Panc1 (cell line): ENCODE results near the gene SSBP4. TPM values are rescaled to one million over a fixed set of nuclear protein-coding genes. Genes with fewer than 3 reads are reported as not detected.
A peak's percentile ranks its signal among the peaks of the same experiment; 100 is the strongest.

ENCODE experiments used
- ATAC-seq: fragments of 200-7000 bp; cut with Tn5 transposase; 2 replicates; pipeline ENCODE4 v1.9.1; 2020; ENCODE audit warnings: mild to moderate bottlenecking, moderate library complexity
- BruUV-seq: library from RNA; stranded (reverse); fragments of 400-500 nt; replicated peaks from 2 replicates; lab custom pipeline; 2021; lab: Mats Ljungman, UMichigan
- CTCF ChIA-PET: fragments of 300-600 bp; sonication (Branson Sonifier 250); formaldehyde crosslinking; loops from one replicate; lab custom pipeline; 2022; ENCODE audit warnings: antibody characterized with exemption; lab: Charles Lee
- POLR2A ChIA-PET: fragments of 300-600 bp; sonication (Branson Sonifier 250); formaldehyde crosslinking; loops from one replicate; lab custom pipeline; 2022; ENCODE audit warnings: antibody characterized with exemption; lab: Charles Lee
- DNase-seq: peaks from one replicate; pipeline ENCODE4 v3.0.0-alpha.2; 2010; ENCODE audit warnings: low read depth, low spot score
- H3K27ac ChIP-seq: 2 replicates; pipeline ENCODE4 v1.5.1; 2011; ENCODE audit warnings: mild to moderate bottlenecking, low read length, inconsistent platforms
- H3K27me3 ChIP-seq: fragments of 200-500 bp; sonication (Bioruptor generic); 2 replicates; pipeline ENCODE4 v1.6.0; 2014; ENCODE audit warnings: low read length, inconsistent platforms; ENCODE audit not compliant: control insufficient read depth, insufficient read depth
- H3K36me3 ChIP-seq: fragments of 200-500 bp; sonication (Bioruptor generic); 2 replicates; pipeline ENCODE4 v1.5.1; 2014; ENCODE audit warnings: inconsistent platforms, mild to moderate bottlenecking, low read length, moderate library complexity; ENCODE audit not compliant: control insufficient read depth, insufficient read depth
- H3K4me1 ChIP-seq: 2 replicates; pipeline ENCODE4 v1.5.1; 2011; ENCODE audit warnings: inconsistent platforms, mild to moderate bottlenecking, low read length, moderate library complexity; ENCODE audit not compliant: control insufficient read depth, insufficient read depth
- H3K4me3 ChIP-seq, 2 experiments: 2 replicates each; pipeline ENCODE4 v1.5.1; 2011 to 2012; ENCODE audit warnings: low read depth in 2 of 2, low read length in 2 of 2, mild to moderate bottlenecking in 2 of 2, inconsistent platforms in 1 of 2, moderate library complexity in 1 of 2
- H3K9me3 ChIP-seq: fragments of 200-500 bp; sonication (Bioruptor generic); 2 replicates; pipeline ENCODE4 v1.5.1; 2014; ENCODE audit warnings: low read depth, mild to moderate bottlenecking, inconsistent platforms, low read length, moderate library complexity; ENCODE audit not compliant: control insufficient read depth, insufficient read depth
- CTCF ChIP-seq: fragments of 450-650 bp; IDR thresholded peaks from 2 replicates; pipeline ENCODE4 v1.5.1; 2017; ENCODE audit warnings: mild to moderate bottlenecking
- POLR2AphosphoS5 ChIP-seq: IDR thresholded peaks from 2 replicates; pipeline ENCODE4 v1.6.1; 2012; ENCODE audit warnings: mild to moderate bottlenecking, low read depth, low read length, moderate library complexity
- REST ChIP-seq, 2 experiments: IDR thresholded peaks; 2 replicates each; pipeline ENCODE4 v1.6.1; 2011 to 2012; ENCODE audit warnings: low read depth in 2 of 2, control low read depth in 1 of 2, low read length in 1 of 2, mild to moderate bottlenecking in 1 of 2, moderate library complexity in 1 of 2; ENCODE audit not compliant: insufficient read depth in 1 of 2
- SIN3A ChIP-seq: IDR thresholded peaks from 2 replicates; pipeline ENCODE4 v1.6.1; 2012; ENCODE audit warnings: low read depth, mild to moderate bottlenecking, low read length, moderate library complexity, borderline replicate concordance; ENCODE audit not compliant: insufficient read depth
- TCF7L2 ChIP-seq: IDR thresholded peaks from 2 replicates; pipeline ENCODE4 v1.6.1; 2011; ENCODE audit warnings: mild to moderate bottlenecking, low read depth, low read length, inconsistent platforms
- in situ Hi-C: cut with HindIII; loops from 2 replicates; pipeline ENCODE4 v1.10.0; 2016; ENCODE audit warnings: low sequenced_read_pairs, low pct_unique_long_range_greater_than_20kb
- intact Hi-C: fragments of 100-400 bp; cut with micrococcal nuclease; formaldehyde crosslinking; loops from one replicate; pipeline ENCODE4 v1.10.0; 2022; ENCODE audit not compliant: unreplicated experiment
- total RNA-seq: library from RNA; stranded (reverse); gene quantifications from one replicate; pipeline ENCODE4 v1.2.1, GENCODE V29; 2021; ENCODE audit not compliant: unreplicated experiment

SSBP4 gene
- total RNA-seq, 1 experiment from 2014 or later: 128 TPM

- peaks cover 54% of the 10 kb centered on the region for H3K4me1 ChIP-seq
- no peak overlapping the region for H3K4me3 ChIP-seq
- no peaks in the 10 kb centered on the region for H3K36me3 ChIP-seq
- in situ Hi-C loops: no loop called here
- no peaks in the 10 kb centered on the region for H3K9me3 ChIP-seq
- CTCF ChIA-PET: no interaction called here
- no TSS peak for BruUV-seq
- intact Hi-C loops: no loop called here
- no peak overlapping the region; the same call in 1 of the 2 replicates for H3K27ac ChIP-seq
- H3K27me3 ChIP-seq: no peaks in the 10 kb centered on the region
- DNase-seq (no peak), ATAC-seq (no peak)
- POLR2A ChIA-PET: no interaction called here
- TF ChIP-seq SIN3A (no peak), TCF7L2 (no peak), REST (IDR thresholded peaks at IDR 0.05; ENCODE audit: insufficient read depth in 1 of 2, low read depth in 2 of 2, low read length in 1 of 2) (no peak)
These were observed 8.5 kb downstream of the SSBP4 start for GRCh38 chr19:18427743-18428113.

GRCh38 chr19:18428173-18428786 is 9.1 kb downstream of the SSBP4 start:
- Histone ChIP-seq H3K27ac (peak overlapping the region; percentile 54; the same call in 1 of the 2 replicates), H3K9me3 (no peaks in the 10 kb centered on the region), H3K4me3 (no peak overlapping the region), H3K36me3 (no peaks in the 10 kb centered on the region), H3K4me1 (peaks cover 57% of the 10 kb centered on the region), H3K27me3 (no peaks in the 10 kb centered on the region)
- POLR2A ChIA-PET: interaction anchor here (0.9 kb wide), 1 partner anchor 8 kb away, joined by 5 read pairs; no protein-coding TSS in a partner anchor
- BruUV-seq: no TSS peak
- intact Hi-C loops: no loop called here
- no peak for TF ChIP-seq TCF7L2
- TF ChIP-seq CTCF: no peak
- TF ChIP-seq REST (IDR thresholded peaks at IDR 0.05; ENCODE audit: insufficient read depth in 1 of 2, low read depth in 2 of 2, low read length in 1 of 2): no peak
- no peak for TF ChIP-seq SIN3A
- no peak for TF ChIP-seq POLR2AphosphoS5
- CTCF ChIA-PET: interaction anchor here (0.6 kb wide), 1 partner anchor 497 kb away, joined by 4 read pairs; no protein-coding TSS in a partner anchor
- ATAC-seq: peak; percentile 13
- DNase-seq: no peak
- in situ Hi-C loops: no loop called here
